ENCODE results near the gene CTCFL. TPM values are rescaled to one million over a fixed set of nuclear protein-coding genes. Genes with fewer than 3 reads are reported as not detected.

Gene CTCFL
- total and polyA plus RNA-seq, 4 donors: 0.05 to 0.08 (median 0.08) TPM; not detected in 1

- no peaks in the 10 kb centered on the region for H3K9me3 ChIP-seq (ENCODE audit: control insufficient read depth in 4 of 4, low read length in 3 of 4)
- peaks cover 0 to 5% (median 0%) of the 10 kb centered on the region in 4 donors for H3K36me3 ChIP-seq (ENCODE audit: control insufficient read depth in 4 of 4, insufficient read depth in 3 of 4, low read depth in 1 of 4, low read length in 3 of 4)
- no peak for DNase-seq (ENCODE audit: low spot score)
- peak overlapping the region; percentile 33 to 55 for H3K9ac ChIP-seq (ENCODE audit: low read depth in 1 of 2, low read length in 2 of 2)
- H3K4me1 ChIP-seq (ENCODE audit: control insufficient read depth in 4 of 4, insufficient read depth in 4 of 4, low read length in 3 of 4): peaks cover 2 to 42% (median 24%) of the 10 kb centered on the region in 4 donors
- H3K4me3 ChIP-seq (ENCODE audit: low read depth in 1 of 3, low read length in 3 of 3): no peak overlapping the region
- peak overlapping the region; percentile 88 to 92 for H3K27ac ChIP-seq (ENCODE audit: low read depth in 1 of 2, low read length in 2 of 2)
- no peaks in the 10 kb centered on the region for H3K27me3 ChIP-seq (ENCODE audit: control insufficient read depth in 4 of 4, insufficient read depth in 4 of 4, low read length in 3 of 4)
- TF ChIP-seq FOXA2 (IDR thresholded peaks at IDR 0.05) (peak; percentile 82), FOXA1 (IDR thresholded peaks at IDR 0.05) (peak; percentile 54), EGR1 (IDR thresholded peaks at IDR 0.05; ENCODE audit: low read depth in 2 of 2) (peak; percentile 7 to 9), RAD21 (IDR thresholded peaks at IDR 0.05) (peak; percentile 10 to 30), HNF4G (IDR thresholded peaks at IDR 0.05) (peak; percentile 45), CTCF (IDR thresholded peaks at IDR 0.05; ENCODE audit: low read depth, low read length, missing input control) (no peak), HNF4A (conservative IDR thresholded peaks at IDR 0.05) (peak; percentile 86 to 91), GABPA (IDR thresholded peaks at IDR 0.05 in 1 of 2, conservative IDR thresholded peaks at IDR 0.05 in 1 of 2) (no peak), ZBTB33 (IDR thresholded peaks at IDR 0.05) (peak; percentile 14), YY1 (IDR thresholded peaks at IDR 0.05) (peak; percentile 31), REST (IDR thresholded peaks at IDR 0.05) (peak; percentile 90), RXRA (IDR thresholded peaks at IDR 0.05) (peak; percentile 93 to 98), JUND (IDR thresholded peaks at IDR 0.05) (peak; percentile 69 to 75), SP1 (IDR thresholded peaks at IDR 0.05) (peak; percentile 86), ATF3 (IDR thresholded peaks at IDR 0.05) (peak; percentile 15), MAX (IDR thresholded peaks at IDR 0.05) (peak; percentile 53), TAF1 (conservative IDR thresholded peaks at IDR 0.05) (no peak), NR2F2 (IDR thresholded peaks at IDR 0.05) (peak; percentile 70)
- WGBS: 30% methylated on average over 13 of the region's 13 CpGs
These were observed 43.4 kb upstream of the CTCFL start for GRCh38 chr20:57568088-57568896.

Measured in liver (tissue), 9 donors.